HG02763 (cell line): ENCODE results near the gene NVL.
"Not testable (repeated sequence)": the region's sequence is repeated elsewhere in the genome, so short reads cannot be mapped to it uniquely, and the experiment has no call there.

Experiments
- ATAC-seq: cut with Tn5 transposase; IDR thresholded peaks from one replicate; pipeline ENCODE4 v1.9.1; 2021; ENCODE audit warnings: mild to moderate bottlenecking, moderate library complexity; ENCODE audit not compliant: unreplicated experiment

NVL gene

GRCh38 chr1:224338150-224338838 lies 8.3 kb upstream of the NVL start:
- no peak for ATAC-seq

DNA sequence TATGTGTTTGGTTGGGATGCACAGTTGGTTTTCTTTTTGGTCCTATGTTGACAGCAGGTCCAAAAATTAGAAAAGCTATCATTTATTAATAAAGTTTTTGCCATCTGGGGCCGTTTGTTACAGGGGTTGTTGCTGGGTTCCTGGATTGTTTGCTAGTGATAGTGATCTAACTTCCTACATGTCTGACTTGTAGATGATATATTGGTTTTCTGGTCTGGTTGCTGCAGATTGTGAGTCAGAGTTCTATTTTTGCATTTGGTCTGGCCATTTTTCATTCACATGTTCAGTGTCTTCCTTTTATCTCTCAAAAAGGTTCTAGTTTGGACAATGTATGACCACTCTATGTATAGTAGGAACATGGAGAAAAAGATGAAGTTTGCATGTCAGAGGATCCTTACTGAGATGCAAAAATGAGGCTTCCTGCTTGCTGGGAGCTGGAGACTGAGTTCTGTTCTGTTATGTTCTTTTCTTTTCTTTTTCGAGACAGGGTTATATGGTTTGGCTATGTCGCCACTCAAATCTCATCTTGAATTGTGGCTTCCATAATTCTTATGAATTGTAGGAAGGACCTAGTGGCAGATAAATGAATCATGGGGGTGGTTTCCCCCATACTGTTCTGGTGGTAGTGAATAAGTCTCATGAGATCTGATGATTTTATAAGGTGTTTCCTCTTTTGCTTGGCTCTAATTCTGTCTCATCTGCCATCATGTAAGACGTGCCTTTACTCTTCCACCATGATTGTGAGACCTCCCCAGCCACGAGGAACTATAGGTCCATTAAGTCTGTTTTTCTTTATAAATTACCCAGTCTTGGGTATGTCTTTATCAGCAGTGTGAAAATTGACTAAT lies 4.2 kb upstream of the NVL start:
- no peak for ATAC-seq

- peak; percentile 39 for ATAC-seq
Observed at GRCh38 chr1:224333309-224333926, 3.4 kb upstream of the NVL start.

- ATAC-seq: no peak
Observed at GRCh38 chr1:224331824-224332223, 1.9 kb upstream of the NVL start.

DNA sequence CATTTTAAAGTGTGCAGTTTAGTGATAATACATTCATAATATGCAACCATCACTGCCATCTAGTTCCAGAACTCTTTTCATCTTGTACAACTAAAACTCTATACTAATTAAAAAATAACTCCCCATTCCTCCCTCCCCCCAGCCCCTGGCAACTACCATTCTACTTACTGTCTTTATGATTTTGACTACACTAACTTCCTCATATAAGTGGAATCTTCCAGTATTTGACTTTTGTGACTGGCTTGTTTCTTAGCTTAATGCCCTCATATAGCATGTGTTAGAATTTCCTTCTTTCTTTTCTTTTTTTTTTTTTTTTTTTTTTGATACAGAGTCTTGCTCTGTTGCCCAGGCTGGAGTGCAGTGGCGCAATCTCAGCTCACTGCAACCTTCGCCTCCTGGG lies 1.4 kb upstream of the NVL start:
- no peak for ATAC-seq

DNA sequence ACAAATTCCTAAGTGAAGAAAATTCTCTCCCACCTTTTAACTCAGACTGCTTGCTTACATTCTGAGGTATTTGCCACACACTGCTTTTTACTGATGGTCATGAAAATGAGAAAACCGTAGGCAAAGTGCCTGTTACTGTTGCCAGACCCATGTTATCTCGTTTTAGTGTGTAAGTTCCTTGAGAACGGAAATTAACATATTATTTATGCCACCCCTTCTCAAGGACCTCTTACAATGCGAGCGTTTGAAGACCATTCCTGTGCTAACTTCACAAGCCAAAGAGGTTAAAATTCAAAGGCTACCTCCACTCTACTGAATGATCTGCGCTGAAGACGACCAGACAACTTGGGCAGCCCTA lies 509 bp downstream of the NVL start:
- no peak for ATAC-seq

GRCh38 chr1:224328644-224329043 lies 1.3 kb downstream of the NVL start:
- ATAC-seq: no peak

DNA sequence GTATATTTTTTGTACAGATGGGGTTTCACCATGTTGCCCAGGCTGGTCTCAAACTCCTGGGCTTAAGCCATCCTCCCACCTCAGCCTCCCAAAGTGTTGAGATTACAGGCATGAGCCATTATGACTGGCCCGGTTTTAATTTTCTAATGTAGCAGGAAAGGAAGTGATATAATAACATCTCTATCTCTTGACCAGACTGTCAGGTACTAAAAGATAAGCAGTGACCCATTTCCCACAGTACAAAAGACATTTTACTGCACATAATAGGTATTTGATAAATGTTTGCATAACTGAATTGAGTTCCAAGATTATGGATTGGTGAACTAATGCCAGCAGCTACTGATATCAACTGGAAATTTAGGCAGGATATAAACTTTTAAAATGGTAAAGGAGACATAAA lies 4.0 kb downstream of the NVL start:
- no peak for ATAC-seq

GRCh38 chr1:224321706-224322105 lies 8.3 kb downstream of the NVL start:
- no peak for ATAC-seq

- no peak for ATAC-seq
Observed at GRCh38 chr1:224317383-224318045, 12.5 kb downstream of the NVL start.

- ATAC-seq: no peak
Observed at GRCh38 chr1:224312025-224312424, 17.9 kb downstream of the NVL start.

DNA sequence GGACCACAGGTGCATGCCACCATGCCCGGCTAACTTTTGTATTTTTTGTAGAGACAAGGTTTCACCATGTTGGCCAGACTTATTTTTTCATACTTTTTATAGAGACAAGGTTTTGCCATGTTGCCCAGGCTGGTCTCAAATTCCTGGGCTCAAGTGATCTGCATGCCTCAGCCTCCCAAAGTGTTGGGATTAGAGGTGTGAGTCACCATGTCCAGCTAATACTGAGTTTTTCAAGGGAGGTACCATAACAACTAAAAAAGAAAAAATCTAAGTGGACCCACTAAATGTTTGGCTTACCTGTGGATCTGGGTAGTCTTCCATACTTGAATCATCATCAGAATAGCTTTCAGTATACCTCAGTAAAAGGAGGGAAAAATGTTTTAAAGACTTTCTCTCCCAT lies 18.5 kb downstream of the NVL start:
- ATAC-seq: not testable (repeated sequence)

DNA sequence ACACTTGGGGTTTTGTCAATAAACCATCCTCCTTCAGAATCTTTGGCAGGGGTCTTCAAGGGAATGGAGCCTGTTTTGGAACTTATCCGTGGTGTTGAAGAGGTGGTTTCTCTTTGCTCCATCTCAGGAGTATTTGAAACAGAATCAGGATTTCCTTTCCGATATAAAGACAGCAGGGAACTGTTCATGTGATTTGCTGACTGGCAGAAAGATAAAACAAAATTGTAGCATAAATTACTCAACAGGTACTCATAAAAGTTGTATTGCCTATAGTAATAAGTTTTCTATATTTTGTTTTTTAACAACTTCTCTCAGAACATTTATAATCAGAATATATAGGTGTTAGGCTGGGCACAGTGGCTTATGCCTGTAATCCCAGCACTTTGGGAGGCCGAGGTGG lies 21.9 kb downstream of the NVL start:
- ATAC-seq: no peak

DNA sequence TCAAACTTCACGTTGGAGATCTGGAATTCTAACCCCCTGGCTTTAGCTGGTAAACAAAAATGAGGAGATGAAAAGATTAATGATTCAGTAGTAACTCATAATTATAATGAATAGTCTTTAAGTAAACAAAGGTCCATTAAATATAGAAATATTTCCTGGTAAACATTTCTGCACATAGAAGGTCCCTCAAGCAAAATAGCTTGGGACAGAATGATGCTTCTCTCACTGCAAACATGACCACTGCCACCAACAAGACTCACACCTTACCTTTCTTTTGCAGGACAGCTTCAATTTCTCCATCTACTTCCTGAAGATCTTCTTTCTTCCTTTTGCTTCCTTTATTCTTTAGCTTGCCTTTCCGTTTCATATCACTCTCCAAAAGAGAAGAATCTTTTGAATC lies 25.2 kb downstream of the NVL start:
- ATAC-seq: no peak

- no peak for ATAC-seq
Observed at GRCh38 chr1:224302947-224303346, 27.0 kb downstream of the NVL start.

- ATAC-seq: no peak
Observed at GRCh38 chr1:224301391-224301790, 28.6 kb downstream of the NVL start.

DNA sequence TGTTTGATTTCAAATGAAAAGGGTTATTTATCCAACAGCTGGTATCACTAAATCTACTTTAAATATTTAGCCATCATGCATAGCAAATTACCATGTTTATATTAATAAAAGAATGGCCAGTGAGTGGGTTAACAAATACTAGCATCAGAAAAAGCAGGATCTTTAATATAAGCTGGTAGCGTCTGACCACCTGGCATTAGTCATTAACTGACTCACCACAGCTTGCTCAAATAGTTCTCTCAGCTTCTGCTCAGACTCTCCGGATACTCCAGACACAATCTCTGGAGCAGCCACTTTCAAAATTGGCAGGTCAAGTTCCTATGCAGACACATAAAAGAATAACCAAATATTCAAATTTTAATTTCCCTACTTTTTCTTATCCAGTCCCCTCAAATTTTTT lies 29.6 kb downstream of the NVL start:
- no peak for ATAC-seq

DNA sequence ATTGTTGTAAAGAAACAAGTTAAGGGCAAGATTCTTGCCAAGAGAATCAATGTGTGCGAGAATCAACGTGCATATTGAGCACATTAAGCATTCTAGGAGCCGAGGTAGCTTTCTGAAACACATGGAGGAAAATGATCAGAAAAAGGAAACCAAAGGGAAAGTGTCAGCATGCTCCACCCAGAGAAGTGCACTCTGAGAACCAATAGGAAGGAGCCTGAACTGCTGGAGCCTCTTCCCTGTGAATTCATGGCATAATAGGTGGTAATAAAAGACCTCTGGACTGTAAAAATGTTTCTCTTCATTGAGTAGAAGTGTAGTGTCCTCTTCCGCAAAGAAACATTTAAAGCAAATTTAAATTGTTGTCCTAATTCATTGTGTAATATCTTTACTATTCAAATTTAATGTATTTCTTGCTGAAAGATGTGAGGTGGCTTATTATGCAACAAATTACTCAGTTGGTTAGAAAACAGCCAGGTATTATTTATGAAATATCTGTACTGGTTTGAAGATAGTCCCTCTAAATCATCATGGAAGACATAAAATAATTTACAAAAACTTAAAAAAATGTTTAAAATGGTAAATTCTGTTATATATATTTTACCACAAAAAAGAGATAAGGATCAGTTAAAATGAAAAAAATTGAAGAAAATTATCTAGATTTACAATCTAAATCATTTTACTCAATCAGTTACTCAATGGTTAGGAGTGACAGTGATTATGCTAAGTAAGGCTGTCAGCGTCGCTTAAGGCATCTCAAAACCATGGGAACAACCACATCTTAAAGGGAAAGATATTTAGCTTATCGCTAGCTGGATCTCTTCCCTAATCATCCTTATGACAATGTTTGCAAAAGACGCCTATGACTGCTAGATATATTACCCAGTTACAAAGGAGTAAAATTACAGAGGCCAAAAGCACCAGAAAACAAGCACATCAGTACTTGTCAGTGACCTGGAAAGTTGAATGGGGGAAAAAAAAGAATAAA lies 31.3 kb downstream of the NVL start:
- no peak for ATAC-seq

GRCh38 chr1:224294775-224295174 lies 35.2 kb downstream of the NVL start:
- no peak for ATAC-seq

DNA sequence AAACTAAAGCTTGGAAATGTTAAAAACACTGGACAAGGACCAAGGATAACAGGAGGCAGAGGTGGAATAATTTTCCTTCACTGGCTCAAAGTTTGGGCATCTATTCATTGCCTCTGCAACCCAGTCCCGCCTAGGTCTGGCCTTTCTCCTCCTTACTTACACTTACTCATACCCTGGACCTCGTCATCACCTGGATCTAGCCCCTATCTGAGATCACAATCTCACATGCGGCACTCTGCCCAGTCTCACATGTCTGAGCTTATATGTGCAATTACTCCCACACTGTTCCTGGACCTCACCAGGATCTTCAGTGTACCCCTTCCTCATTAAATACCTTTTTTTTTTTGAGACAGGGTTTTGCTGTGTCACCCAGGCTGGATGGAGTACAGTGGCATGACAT lies 37.6 kb downstream of the NVL start:
- ATAC-seq: no peak
